Measurements from ENCODE around the gene ARRDC1. TPM values are rescaled to one million over a fixed set of nuclear protein-coding genes. Genes with fewer than 3 reads are reported as not detected.
"Not testable (repeated sequence)": the region's sequence is repeated elsewhere in the genome, so short reads cannot be mapped to it uniquely, and the experiment has no call there.

The ARRDC1 gene
- total RNA-seq, 2 donors from 2014 or later = 78.1 to 93.6 TPM

GRCh38 chr9:137626464-137626863 lies 21.0 kb downstream of the ARRDC1 start:
- DNase-seq (no peak), ATAC-seq (no peak)
- intact Hi-C loops (cut with DNase I) = no loop called here
- WGBS, 2 donors = 84 to 86% methylated on average over 4 of the region's 4 CpGs
- TF ChIP-seq POLR2A (IDR thresholded peaks at IDR 0.05) = no peak
- no peak for TF ChIP-seq CTCF (IDR thresholded peaks at IDR 0.05)
- H3K4me3 ChIP-seq = no peak overlapping the region
- H3K9me3 ChIP-seq = no peaks in the 10 kb centered on the region
- no peaks in the 10 kb centered on the region for H3K36me3 ChIP-seq (replicated peaks in 1 of 2; ENCODE audit: insufficient read depth in 1 of 2, low read depth in 2 of 2)
- peaks cover 18% of the 10 kb centered on the region for H3K4me1 ChIP-seq
- no peak overlapping the region for H3K27ac ChIP-seq
- H3K27me3 ChIP-seq = no peaks in the 10 kb centered on the region

GRCh38 chr9:137627406-137627805 lies 21.9 kb downstream of the ARRDC1 start:
- H3K27me3 ChIP-seq; intact Hi-C loops (cut with DNase I); DNase-seq; H3K27ac ChIP-seq; ATAC-seq; H3K4me3 ChIP-seq; H3K9me3 ChIP-seq; H3K36me3 ChIP-seq (replicated peaks in 1 of 2; ENCODE audit: insufficient read depth in 1 of 2, low read depth in 2 of 2): not testable (repeated sequence)
- peaks cover 18% of the 10 kb centered on the region for H3K4me1 ChIP-seq
- 94 to 97% methylated on average over 14 of the region's 14 CpGs for WGBS, 2 donors

GRCh38 chr9:137630126-137630525 lies 24.6 kb downstream of the ARRDC1 start:
- H3K27ac ChIP-seq = no peak overlapping the region

GRCh38 chr9:137630679-137631078 lies 25.2 kb downstream of the ARRDC1 start:
- Histone ChIP-seq H3K9me3 (no peaks in the 10 kb centered on the region), H3K27me3 (no peaks in the 10 kb centered on the region), H3K4me1 (peaks cover 18% of the 10 kb centered on the region), H3K27ac (no peak overlapping the region), H3K4me3 (no peak overlapping the region), H3K36me3 (replicated peaks in 1 of 2; ENCODE audit: insufficient read depth in 1 of 2, low read depth in 2 of 2) (no peaks in the 10 kb centered on the region)
- TF ChIP-seq POLR2A (IDR thresholded peaks at IDR 0.05) (no peak), CTCF (IDR thresholded peaks at IDR 0.05) (no peak)
- no peak for DNase-seq
- intact Hi-C loops (cut with DNase I) = no loop called here
- WGBS, 2 donors = 53 to 58% methylated on average over 4 of the region's 4 CpGs
- ATAC-seq = no peak

More at GRCh38 chr9:137630126-137630525, 24.6 kb downstream of the ARRDC1 start:
- DNase-seq = no peak
- TF ChIP-seq POLR2A (IDR thresholded peaks at IDR 0.05) (no peak), CTCF (IDR thresholded peaks at IDR 0.05) (no peak)
- no peak for ATAC-seq
- H3K9me3 ChIP-seq = no peaks in the 10 kb centered on the region
- H3K4me1 ChIP-seq = peaks cover 18% of the 10 kb centered on the region
- H3K27me3 ChIP-seq = no peaks in the 10 kb centered on the region
- WGBS, 2 donors = 26 to 43% methylated on average over 1 of the region's 1 CpG
- intact Hi-C loops (cut with DNase I) = no loop called here
- no peaks in the 10 kb centered on the region for H3K36me3 ChIP-seq (replicated peaks in 1 of 2; ENCODE audit: insufficient read depth in 1 of 2, low read depth in 2 of 2)
- H3K4me3 ChIP-seq = no peak overlapping the region

GRCh38 chr9:137631345-137632229 lies 26.1 kb downstream of the ARRDC1 start:
- no peaks in the 10 kb centered on the region for H3K27me3 ChIP-seq
- WGBS, 2 donors = 83 to 88% methylated on average over 16 of the region's 16 CpGs
- H3K27ac ChIP-seq = no peak overlapping the region
- TF ChIP-seq POLR2A (IDR thresholded peaks at IDR 0.05) = no peak
- TF ChIP-seq CTCF (IDR thresholded peaks at IDR 0.05) = no peak
- H3K9me3 ChIP-seq = no peaks in the 10 kb centered on the region
- ATAC-seq = no peak
- H3K4me3 ChIP-seq = no peak overlapping the region
- no peak for DNase-seq
- no peaks in the 10 kb centered on the region for H3K36me3 ChIP-seq (replicated peaks in 1 of 2; ENCODE audit: insufficient read depth in 1 of 2, low read depth in 2 of 2)
- peaks cover 18% of the 10 kb centered on the region for H3K4me1 ChIP-seq
- intact Hi-C loops (cut with DNase I) = no loop called here
